OCI-LY7 (cell line): ENCODE results near the gene CEP112. TPM values are rescaled to one million over a fixed set of nuclear protein-coding genes. Genes with fewer than 3 reads are reported as not detected.

Source experiments
- BruUV-seq: library from RNA; stranded (reverse); fragments of 400-500 nt; replicated peaks from 2 replicates; lab custom pipeline; 2021; lab: Mats Ljungman, UMichigan
- CTCF ChIA-PET: fragments of 300-600 bp; sonication (Branson Sonifier 250); formaldehyde crosslinking; loops from one replicate; lab custom pipeline; 2022; ENCODE audit warnings: antibody characterized with exemption; ENCODE audit not compliant: unreplicated experiment; lab: Charles Lee
- POLR2A ChIA-PET: fragments of 300-600 bp; sonication (Branson Sonifier 250); formaldehyde crosslinking; loops from one replicate; lab custom pipeline; 2022; ENCODE audit warnings: antibody characterized with exemption; lab: Charles Lee
- DNase-seq: peaks from one replicate; pipeline ENCODE4 v3.0.0-alpha.2; 2015; ENCODE audit warnings: low spot score
- H2AFZ ChIP-seq: fragments of 200-600 bp; sonication (generic), shearing (Covaris generic); 2 replicates; pipeline ENCODE4 v1.6.1; 2014; ENCODE audit warnings: mild to moderate bottlenecking, antibody characterized with exemption, low read length, moderate library complexity
- H3K27ac ChIP-seq: fragments of 200-600 bp; sonication (generic); 2 replicates; pipeline ENCODE4 v1.5.1; 2014; ENCODE audit warnings: mixed run types, low read depth, mild to moderate bottlenecking, moderate library complexity, low read length, inconsistent platforms; ENCODE audit not compliant: poor library complexity, severe bottlenecking
- H3K36me3 ChIP-seq: fragments of 200-600 bp; sonication (generic); 2 replicates; pipeline ENCODE4 v1.6.1; 2014; ENCODE audit warnings: mild to moderate bottlenecking, antibody characterized with exemption, low read length, moderate library complexity, mixed read lengths; ENCODE audit not compliant: insufficient read depth
- H3K4me1 ChIP-seq: fragments of 200-600 bp; sonication (generic); 2 replicates; pipeline ENCODE4 v1.5.1; 2014; ENCODE audit warnings: mild to moderate bottlenecking, low read length; ENCODE audit not compliant: insufficient read depth, poor library complexity, severe bottlenecking
- H3K4me2 ChIP-seq: fragments of 200-600 bp; sonication (generic); 2 replicates; pipeline ENCODE4 v1.6.1; 2014; ENCODE audit warnings: mild to moderate bottlenecking, low read length
- H3K4me3 ChIP-seq: fragments of 200-600 bp; sonication (generic); 2 replicates; pipeline ENCODE4 v1.5.1; 2014; ENCODE audit warnings: mild to moderate bottlenecking, low read depth, low read length; ENCODE audit not compliant: poor library complexity, severe bottlenecking
- H3K79me2 ChIP-seq: fragments of 200-600 bp; sonication (generic); 2 replicates; pipeline ENCODE4 v1.6.1; 2016; ENCODE audit warnings: low read depth, mild to moderate bottlenecking, low read length, moderate library complexity, mixed read lengths; ENCODE audit not compliant: insufficient read depth
- H3K9me2 ChIP-seq: fragments of 200-600 bp; sonication (generic); 2 replicates; pipeline ENCODE4 v1.6.1; 2016; ENCODE audit warnings: mild to moderate bottlenecking, low read length, mixed read lengths; ENCODE audit not compliant: insufficient read depth
- H3K9me3 ChIP-seq: fragments of 200-600 bp; sonication (generic); 2 replicates; pipeline ENCODE4 v1.6.1; 2014; ENCODE audit warnings: mild to moderate bottlenecking, mixed run types, low read length, mixed read lengths
- H4K20me1 ChIP-seq: fragments of 200-600 bp; sonication (generic); 2 replicates; pipeline ENCODE4 v1.6.1; 2014; ENCODE audit warnings: mild to moderate bottlenecking, antibody characterized with exemption, low read length, moderate library complexity, mixed read lengths; ENCODE audit not compliant: insufficient read depth
- CTCF ChIP-seq: fragments of 200-600 bp; sonication (generic); conservative IDR thresholded peaks from 2 replicates; pipeline ENCODE4 v1.5.1; 2014; ENCODE audit warnings: mild to moderate bottlenecking, antibody characterized with exemption, low read length, moderate library complexity, mixed read lengths
- EZH2phosphoT487 ChIP-seq: fragments of 200-600 bp; sonication (generic); IDR thresholded peaks from 2 replicates; pipeline ENCODE4 v1.6.1; 2018; ENCODE audit warnings: low read depth, borderline replicate concordance, mild to moderate bottlenecking, mixed run types, antibody characterized with exemption, low read length, moderate library complexity, mixed read lengths
- intact Hi-C: fragments of 100-400 bp; cut with micrococcal nuclease; formaldehyde crosslinking; loops from one replicate; pipeline ENCODE4 v1.10.0; 2022; ENCODE audit not compliant: unreplicated experiment
- total RNA-seq, 2 experiments: library from RNA; depleted of rRNA in 1 of 2; stranded (reverse); fragments of >200 nt in 1 of 2; shearing (Covaris generic) in 1 of 2; gene quantifications; 2 replicates each; pipeline ENCODE4 v1.2.3, GENCODE V29; 2014 to 2022

CEP112 gene
- total RNA-seq, 2 experiments from 2014 or later: 2.7 to 6.9 TPM

- CTCF ChIA-PET: no interaction called here
Observed at GRCh38 chr17:66138120-66138519, 53.8 kb downstream of the CEP112 start.

GRCh38 chr17:66135896-66136295 lies 56.0 kb downstream of the CEP112 start:
- H3K79me2 ChIP-seq: no peaks in the 10 kb centered on the region
- no peak for DNase-seq
- H3K27ac ChIP-seq: no peak overlapping the region
- peak overlapping the region; percentile 39 for H2AFZ ChIP-seq
- peaks cover 30% of the 10 kb centered on the region for H3K36me3 ChIP-seq
- H3K4me2 ChIP-seq: 0 out of 2 replicates have a peak overlapping the region, but pooled peaks have one; percentile 13
- H4K20me1 ChIP-seq: no peaks in the 10 kb centered on the region
- intact Hi-C loops: no loop called here
- TF ChIP-seq EZH2phosphoT487: no peak
- TF ChIP-seq CTCF: no peak
- peaks cover 54% of the 10 kb centered on the region for H3K4me1 ChIP-seq
- no TSS peak for BruUV-seq
- no peak overlapping the region for H3K4me3 ChIP-seq
- H3K9me3 ChIP-seq: peaks cover 42% of the 10 kb centered on the region
- CTCF ChIA-PET: no interaction called here
- no peaks in the 10 kb centered on the region for H3K9me2 ChIP-seq
- POLR2A ChIA-PET: interaction anchor here (0.6 to 1.9 kb wide), 2 partner anchors 15 to 555 kb away, joined by 3 to 8 read pairs; no protein-coding TSS in a partner anchor

More at GRCh38 chr17:66138120-66138519, 53.8 kb downstream of the CEP112 start:
- Histone ChIP-seq H4K20me1 (no peaks in the 10 kb centered on the region), H2AFZ (peak overlapping the region; percentile 23; the same call in 1 of the 2 replicates), H3K36me3 (peaks cover 30% of the 10 kb centered on the region), H3K4me1 (peaks cover 76% of the 10 kb centered on the region), H3K4me3 (peak overlapping the region; percentile 34), H3K27ac (peak overlapping the region; percentile 84), H3K79me2 (no peaks in the 10 kb centered on the region), H3K9me2 (no peaks in the 10 kb centered on the region), H3K9me3 (peaks cover 42% of the 10 kb centered on the region), H3K4me2 (peak overlapping the region; percentile 45)
- TF ChIP-seq EZH2phosphoT487 (no peak), CTCF (no peak)
- intact Hi-C loops: no loop called here
- DNase-seq: peak; percentile 76
- POLR2A ChIA-PET: interaction anchor here (0.9 kb wide), 1 partner anchor 13 kb away, joined by 3 read pairs; no protein-coding TSS in a partner anchor
- BruUV-seq: no TSS peak

GRCh38 chr17:66135219-66135618 lies 56.7 kb downstream of the CEP112 start:
- Histone ChIP-seq H3K4me1 (peaks cover 50% of the 10 kb centered on the region), H3K79me2 (no peaks in the 10 kb centered on the region), H3K9me2 (no peaks in the 10 kb centered on the region), H3K27ac (no peak overlapping the region), H3K4me3 (no peak overlapping the region), H4K20me1 (no peaks in the 10 kb centered on the region), H2AFZ (peak overlapping the region; percentile 34; the same call in 1 of the 2 replicates), H3K36me3 (peaks cover 30% of the 10 kb centered on the region), H3K4me2 (no peak overlapping the region), H3K9me3 (peaks cover 42% of the 10 kb centered on the region)
- POLR2A ChIA-PET: interaction anchor here (0.5 to 1.5 kb wide), 2 partner anchors 8 to 1628 kb away, joined by 3 read pairs; partner anchors contain the start of gene CEP95
- BruUV-seq: no TSS peak
- DNase-seq: no peak
- intact Hi-C loops: no loop called here
- TF ChIP-seq EZH2phosphoT487 (no peak), CTCF (no peak)
- CTCF ChIA-PET: no interaction called here
